GM19238 (cell line): Measurements from ENCODE around the gene CCDC106.

Experiments
- DNase-seq: peaks from one replicate; pipeline ENCODE4 v3.0.0; 2011; ENCODE audit warnings: low spot score; ENCODE audit not compliant: insufficient read length

CCDC106 gene

GRCh38 chr19:55613930-55614710 lies 33.9 kb upstream of the CCDC106 start:
- no peak for DNase-seq

- DNase-seq: no peak
Measured at GRCh38 chr19:55614711-55615542, 33.1 kb upstream of the CCDC106 start.

DNA sequence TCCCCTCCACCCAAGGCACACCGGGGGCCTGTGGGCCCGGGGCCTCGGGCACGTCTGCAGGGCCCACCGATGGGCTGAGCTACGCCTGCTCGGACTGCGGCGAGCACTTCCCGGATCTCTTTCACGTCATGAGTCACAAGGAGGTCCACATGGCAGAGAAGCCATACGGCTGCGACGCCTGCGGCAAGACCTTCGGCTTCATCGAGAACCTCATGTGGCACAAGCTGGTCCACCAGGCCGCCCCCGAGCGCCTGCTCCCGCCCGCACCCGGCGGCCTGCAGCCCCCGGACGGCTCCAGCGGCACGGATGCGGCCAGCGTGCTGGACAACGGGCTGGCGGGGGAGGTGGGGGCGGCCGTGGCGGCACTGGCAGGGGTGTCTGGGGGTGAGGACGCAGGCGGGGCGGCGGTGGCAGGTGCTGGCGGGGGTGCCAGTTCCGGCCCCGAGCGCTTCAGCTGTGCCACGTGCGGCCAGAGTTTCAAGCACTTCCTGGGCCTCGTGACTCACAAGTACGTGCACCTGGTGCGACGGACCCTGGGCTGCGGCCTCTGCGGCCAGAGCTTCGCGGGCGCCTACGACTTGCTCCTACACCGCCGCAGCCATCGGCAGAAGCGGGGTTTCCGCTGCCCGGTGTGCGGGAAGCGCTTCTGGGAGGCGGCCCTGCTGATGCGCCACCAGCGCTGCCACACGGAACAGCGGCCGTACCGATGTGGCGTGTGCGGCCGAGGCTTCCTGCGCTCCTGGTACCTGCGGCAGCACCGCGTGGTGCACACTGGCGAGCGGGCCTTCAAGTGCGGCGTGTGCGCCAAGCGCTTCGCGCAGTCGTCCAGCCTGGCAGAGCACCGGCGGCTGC lies 32.2 kb upstream of the CCDC106 start:
- no peak for DNase-seq

GRCh38 chr19:55616395-55616875 lies 31.6 kb upstream of the CCDC106 start:
- DNase-seq: no peak

DNA sequence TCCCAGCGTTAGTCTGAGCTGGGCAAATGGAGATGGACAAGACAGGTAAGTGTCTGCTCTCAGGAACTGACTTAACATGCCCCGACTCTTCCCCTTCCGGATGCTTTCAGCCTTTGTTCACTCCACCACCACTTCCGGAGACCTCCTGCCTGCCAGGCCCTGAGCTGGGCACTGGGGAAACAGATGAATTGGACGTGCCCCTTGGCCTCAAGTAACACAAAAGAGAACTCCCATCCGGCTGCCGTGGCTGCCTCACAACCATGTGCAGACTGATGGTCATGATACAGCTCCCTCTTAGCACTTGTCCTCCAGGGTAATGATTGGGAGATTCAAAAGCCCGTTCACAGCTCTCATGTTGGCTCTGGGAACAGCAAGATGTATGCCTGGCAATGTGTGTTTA lies 30.6 kb upstream of the CCDC106 start:
- no peak for DNase-seq

DNA sequence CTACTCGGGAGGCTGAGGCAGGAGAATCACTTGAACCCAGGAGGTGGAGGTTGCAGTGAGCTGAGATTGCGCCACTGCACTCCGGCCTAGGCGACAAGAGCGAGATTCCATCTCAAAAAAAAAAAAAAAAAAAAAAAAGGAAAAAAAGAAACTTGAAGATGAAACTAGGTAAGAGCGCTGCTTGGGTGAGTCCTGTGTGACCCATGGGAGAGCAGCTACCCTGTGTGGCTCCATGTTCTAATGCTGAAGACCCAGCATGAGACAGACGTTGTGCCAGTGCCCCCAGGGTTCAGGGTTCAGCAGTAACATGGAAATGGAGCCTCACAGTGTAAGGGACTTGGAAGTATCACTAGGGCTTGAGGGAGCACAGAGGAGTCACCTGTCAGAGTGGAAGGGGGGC lies 29.6 kb upstream of the CCDC106 start:
- DNase-seq: no peak

GRCh38 chr19:55619286-55619685 lies 28.7 kb upstream of the CCDC106 start:
- no peak for DNase-seq

GRCh38 chr19:55620410-55621204 lies 27.4 kb upstream of the CCDC106 start:
- DNase-seq: no peak

DNA sequence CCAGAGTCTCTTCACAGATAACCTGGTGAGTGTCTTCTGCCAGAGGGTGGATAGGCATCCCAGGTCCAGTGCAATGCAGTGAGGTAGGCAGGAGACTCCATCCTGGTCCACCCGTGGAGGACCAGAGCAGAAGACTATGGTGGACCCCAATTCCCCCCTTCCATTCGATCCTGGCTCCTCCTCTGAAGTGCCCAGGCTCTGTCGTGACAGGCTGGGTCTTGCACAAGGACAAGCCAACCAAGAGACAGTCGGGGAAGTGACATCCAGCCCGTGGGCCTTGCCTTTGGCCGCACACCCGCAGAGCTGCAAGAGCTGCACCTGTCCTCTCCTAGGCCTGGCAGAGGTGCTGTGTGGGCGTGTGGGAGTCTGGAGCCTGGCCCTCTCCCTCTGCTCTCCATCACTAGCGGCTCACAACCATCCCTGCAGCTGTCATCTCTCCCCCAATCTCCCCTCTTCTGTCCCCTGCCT lies 26.8 kb upstream of the CCDC106 start:
- no peak for DNase-seq

- DNase-seq: no peak
Measured at GRCh38 chr19:55621673-55622231, 26.3 kb upstream of the CCDC106 start.

DNA sequence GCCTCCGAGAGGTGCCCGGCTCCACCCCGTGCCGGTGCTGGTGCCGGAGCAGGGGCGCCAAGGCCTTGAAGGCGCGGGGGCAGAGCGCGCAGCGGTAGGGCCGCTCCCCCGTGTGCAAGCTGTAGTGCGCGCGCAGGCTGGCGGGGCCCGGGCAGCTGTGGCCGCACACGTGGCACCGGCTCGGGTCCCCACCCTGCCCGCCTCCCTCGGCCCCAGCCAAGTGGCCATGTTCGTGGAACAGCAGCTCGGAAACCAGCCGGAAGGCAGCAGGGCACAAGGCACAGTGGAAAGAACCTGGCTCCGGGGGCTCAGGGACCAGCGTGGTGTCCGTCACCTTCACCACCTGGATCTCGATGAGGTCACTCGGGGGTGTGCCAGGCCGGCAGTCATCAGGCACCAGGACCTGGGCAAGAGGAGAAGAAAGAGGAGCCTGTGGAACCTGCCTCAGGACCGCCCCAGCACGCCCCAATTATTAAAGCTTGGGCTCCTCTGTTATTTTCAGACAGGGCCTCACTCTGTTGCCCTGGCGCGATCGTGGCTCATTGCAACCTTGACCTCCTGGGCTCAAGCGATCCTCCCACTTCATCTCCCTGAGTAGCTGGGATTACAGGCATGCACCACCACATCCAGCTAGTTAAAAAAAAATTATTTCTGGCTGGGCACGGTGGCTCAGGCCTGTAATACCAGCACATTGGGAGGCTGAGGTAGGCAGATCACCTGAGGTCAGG lies 25.6 kb upstream of the CCDC106 start:
- no peak for DNase-seq

- DNase-seq: no peak
Measured at GRCh38 chr19:55623130-55623529, 24.9 kb upstream of the CCDC106 start.

GRCh38 chr19:55623561-55623960 lies 24.5 kb upstream of the CCDC106 start:
- no peak for DNase-seq

GRCh38 chr19:55624109-55625003 lies 23.7 kb upstream of the CCDC106 start, which contains the start of gene ZNF784:
Gene ZNF784, minus strand, starts transcription at chr19:55624566. Its CDS starts 5 bp downstream, at chr19:55624561.
- peak; percentile 90 for DNase-seq

- DNase-seq: no peak
Measured at GRCh38 chr19:55625004-55625326, 23.0 kb upstream of the CCDC106 start.

- no peak for DNase-seq
Measured at GRCh38 chr19:55626350-55626749, 21.7 kb upstream of the CCDC106 start.

GRCh38 chr19:55632463-55632834 lies 15.6 kb upstream of the CCDC106 start:
- no peak for DNase-seq

GRCh38 chr19:55633861-55634260 lies 14.2 kb upstream of the CCDC106 start:
- DNase-seq: no peak

- DNase-seq: no peak
Measured at GRCh38 chr19:55635334-55635717, 12.7 kb upstream of the CCDC106 start.
